Measurements from ENCODE around the gene DUSP8.

DUSP8 gene

GRCh38 chr11:1569251-1569780 is 2.8 kb downstream of the DUSP8 start:
- Histone ChIP-seq H3K4me1 (ENCODE audit: control insufficient read depth, insufficient read depth, low read length) (peaks cover 67% of the 10 kb centered on the region), H3K9ac (ENCODE audit: low read length) (peak overlapping the region; percentile 47)

DNA sequence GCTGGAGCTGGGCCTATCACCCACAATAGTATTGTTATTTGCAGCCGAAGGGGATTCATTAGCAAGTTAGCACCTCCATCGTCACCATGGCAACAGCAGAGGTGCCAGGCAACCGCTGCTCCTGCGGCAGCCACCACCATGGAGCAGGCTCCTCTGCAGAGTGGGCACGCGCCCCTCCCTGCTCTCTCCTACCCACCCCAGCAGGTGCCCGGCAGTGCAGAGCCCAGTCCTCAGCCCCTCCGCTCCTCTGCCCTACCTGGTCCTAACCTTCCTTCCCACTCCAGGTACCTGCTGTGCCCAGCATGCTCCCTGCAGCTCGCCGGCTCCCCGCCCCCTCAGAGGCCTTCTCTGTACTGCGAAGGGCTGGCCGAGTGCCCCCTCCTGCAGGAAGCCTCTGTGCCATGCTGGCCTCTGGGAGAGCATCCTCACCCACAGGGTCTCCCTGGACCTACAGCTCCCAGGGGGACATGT is 3.6 kb downstream of the DUSP8 start:
- Histone ChIP-seq H3K36me3 (ENCODE audit: control insufficient read depth, insufficient read depth, low read length) (peaks cover under 1% of the 10 kb centered on the region), H3K4me3 (ENCODE audit: low read length) (no peak overlapping the region), H3K9me3 (ENCODE audit: control insufficient read depth, low read length) (no peaks in the 10 kb centered on the region), H3K4me1 (ENCODE audit: control insufficient read depth, insufficient read depth, low read length) (peaks cover 62% of the 10 kb centered on the region), H3K9ac (ENCODE audit: low read length) (peak overlapping the region; percentile 47), H3K27me3 (ENCODE audit: control insufficient read depth, insufficient read depth, low read length) (no peaks in the 10 kb centered on the region)

More at GRCh38 chr11:1569251-1569780, 2.8 kb downstream of the DUSP8 start:
- Histone ChIP-seq H3K27me3 (ENCODE audit: control insufficient read depth, insufficient read depth, low read length) (no peaks in the 10 kb centered on the region), H3K4me3 (ENCODE audit: low read length) (no peak overlapping the region), H3K9me3 (ENCODE audit: control insufficient read depth, low read length) (no peaks in the 10 kb centered on the region), H3K36me3 (ENCODE audit: control insufficient read depth, insufficient read depth, low read length) (no peaks in the 10 kb centered on the region)

- no peak overlapping the region for H3K9ac ChIP-seq (ENCODE audit: low read length)
- no peaks in the 10 kb centered on the region for H3K9me3 ChIP-seq (ENCODE audit: control insufficient read depth, low read length)
- H3K4me3 ChIP-seq (ENCODE audit: low read length) = no peak overlapping the region
- peaks cover 56% of the 10 kb centered on the region for H3K4me1 ChIP-seq (ENCODE audit: control insufficient read depth, insufficient read depth, low read length)
- no peaks in the 10 kb centered on the region for H3K27me3 ChIP-seq (ENCODE audit: control insufficient read depth, insufficient read depth, low read length)
- peaks cover 3% of the 10 kb centered on the region for H3K36me3 ChIP-seq (ENCODE audit: control insufficient read depth, insufficient read depth, low read length)
Measured at GRCh38 chr11:1567721-1568100, 4.4 kb downstream of the DUSP8 start.

- Histone ChIP-seq H3K4me1 (ENCODE audit: control insufficient read depth, insufficient read depth, low read length) (peaks cover 56% of the 10 kb centered on the region), H3K9ac (ENCODE audit: low read length) (no peak overlapping the region), H3K27me3 (ENCODE audit: control insufficient read depth, insufficient read depth, low read length) (no peaks in the 10 kb centered on the region), H3K9me3 (ENCODE audit: control insufficient read depth, low read length) (no peaks in the 10 kb centered on the region), H3K36me3 (ENCODE audit: control insufficient read depth, insufficient read depth, low read length) (peaks cover 3% of the 10 kb centered on the region), H3K4me3 (ENCODE audit: low read length) (no peak overlapping the region)
Measured at GRCh38 chr11:1567052-1567720, 4.9 kb downstream of the DUSP8 start.

DNA sequence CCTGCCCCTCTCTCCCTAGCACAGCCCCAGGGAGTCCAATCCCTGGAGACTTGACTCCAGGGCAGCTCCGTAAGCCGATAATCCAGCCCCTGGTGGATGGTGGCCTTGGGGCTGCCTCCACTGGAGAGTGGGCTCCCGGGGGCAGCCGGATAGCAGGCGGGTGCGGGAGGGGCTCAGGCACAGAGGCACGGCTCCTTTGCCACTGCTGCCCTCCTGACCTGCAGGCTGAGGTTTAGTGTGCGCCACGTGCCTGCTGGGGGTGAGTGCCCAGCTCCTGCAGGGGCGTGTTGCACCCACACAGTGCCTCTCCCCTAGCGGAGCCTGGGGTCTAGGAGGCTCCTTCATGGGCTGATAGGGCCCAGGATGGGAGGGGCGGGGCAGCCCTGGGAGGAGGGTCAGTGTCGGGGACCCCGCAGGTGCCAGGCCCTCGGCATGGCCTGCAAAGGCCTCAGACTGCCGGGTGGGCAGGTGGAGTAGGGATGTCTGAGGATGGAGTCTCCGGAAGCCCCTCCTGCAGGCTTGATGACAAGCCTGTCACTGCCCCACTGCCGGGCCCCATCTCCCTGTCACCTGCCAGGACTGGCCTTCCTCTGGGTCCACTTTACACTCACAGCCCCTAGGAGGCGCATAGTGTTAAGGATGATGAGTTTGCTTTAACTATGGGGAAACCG is 5.6 kb downstream of the DUSP8 start:
- H3K9ac ChIP-seq (ENCODE audit: low read length) = no peak overlapping the region
- H3K9me3 ChIP-seq (ENCODE audit: control insufficient read depth, low read length) = no peaks in the 10 kb centered on the region
- H3K4me1 ChIP-seq (ENCODE audit: control insufficient read depth, insufficient read depth, low read length) = peaks cover 60% of the 10 kb centered on the region
- no peaks in the 10 kb centered on the region for H3K27me3 ChIP-seq (ENCODE audit: control insufficient read depth, insufficient read depth, low read length)
- H3K36me3 ChIP-seq (ENCODE audit: control insufficient read depth, insufficient read depth, low read length) = peaks cover 3% of the 10 kb centered on the region
- no peak overlapping the region for H3K4me3 ChIP-seq (ENCODE audit: low read length)

DNA sequence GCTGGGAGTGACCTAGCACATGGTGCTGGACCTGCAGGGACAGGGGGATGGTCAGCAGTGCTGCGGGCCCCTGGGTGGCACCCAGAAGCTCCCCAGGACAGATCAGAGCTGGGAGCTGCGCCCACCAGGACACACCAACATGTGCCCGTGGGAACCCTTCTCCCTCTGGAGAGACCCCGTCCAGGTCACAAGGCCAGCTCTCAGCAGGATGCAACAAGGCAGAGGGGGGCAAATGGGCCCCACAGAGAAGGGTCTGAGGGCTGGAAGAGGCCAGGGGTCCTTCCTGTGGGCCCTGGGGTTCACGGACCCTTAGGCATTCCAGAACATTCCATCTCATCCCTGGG is 6.2 kb downstream of the DUSP8 start:
- H3K27me3 ChIP-seq (ENCODE audit: control insufficient read depth, insufficient read depth, low read length) = no peaks in the 10 kb centered on the region
- peaks cover 55% of the 10 kb centered on the region for H3K4me1 ChIP-seq (ENCODE audit: control insufficient read depth, insufficient read depth, low read length)
- peaks cover 3% of the 10 kb centered on the region for H3K36me3 ChIP-seq (ENCODE audit: control insufficient read depth, insufficient read depth, low read length)
- no peak overlapping the region for H3K4me3 ChIP-seq (ENCODE audit: low read length)
- H3K9ac ChIP-seq (ENCODE audit: low read length) = no peak overlapping the region
- H3K9me3 ChIP-seq (ENCODE audit: control insufficient read depth, low read length) = no peaks in the 10 kb centered on the region

DNA sequence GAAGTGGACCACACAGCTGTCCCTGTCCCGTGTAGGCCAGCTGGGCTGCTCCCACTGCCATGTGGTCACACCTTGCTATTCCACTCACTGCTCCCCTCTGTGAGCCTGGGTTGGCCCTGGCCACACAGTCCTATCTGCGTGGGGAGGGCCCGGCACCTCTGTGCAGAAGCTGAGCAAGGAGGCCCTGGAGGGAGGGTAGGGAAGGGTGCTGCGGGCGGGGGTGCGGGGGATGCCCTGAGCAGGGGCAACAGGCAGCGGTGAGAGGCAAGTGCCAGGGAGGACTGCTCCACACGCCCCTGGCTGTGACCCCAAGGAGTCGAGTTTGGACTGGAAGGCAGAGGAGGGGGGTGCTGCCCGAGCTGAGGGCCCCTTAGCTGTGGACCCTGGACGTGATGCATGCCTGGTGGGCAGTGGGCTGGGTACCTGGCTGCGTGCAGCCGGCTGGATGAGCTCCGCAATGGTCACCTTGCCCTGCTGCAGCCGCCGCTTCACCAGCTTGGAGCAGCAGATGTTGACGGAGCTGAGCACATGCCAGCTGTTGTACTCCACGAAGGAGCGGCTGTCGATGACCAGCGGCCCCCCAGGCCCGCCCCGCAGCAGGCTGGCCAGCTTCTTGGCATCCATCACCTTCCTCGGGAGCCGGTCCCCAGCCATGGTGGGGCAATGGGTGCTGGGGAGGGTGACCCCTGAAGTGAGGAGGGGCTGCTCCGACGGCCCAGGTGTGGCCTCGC is 6.7 kb downstream of the DUSP8 start:
- no peak overlapping the region for H3K4me3 ChIP-seq (ENCODE audit: low read length)
- peaks cover 50% of the 10 kb centered on the region for H3K4me1 ChIP-seq (ENCODE audit: control insufficient read depth, insufficient read depth, low read length)
- H3K9ac ChIP-seq (ENCODE audit: low read length) = peak overlapping the region; percentile 53
- peaks cover 3% of the 10 kb centered on the region for H3K36me3 ChIP-seq (ENCODE audit: control insufficient read depth, insufficient read depth, low read length)
- no peaks in the 10 kb centered on the region for H3K9me3 ChIP-seq (ENCODE audit: control insufficient read depth, low read length)
- H3K27me3 ChIP-seq (ENCODE audit: control insufficient read depth, insufficient read depth, low read length) = no peaks in the 10 kb centered on the region

GRCh38 chr11:1564535-1565172 is 7.4 kb downstream of the DUSP8 start:
- peaks cover 3% of the 10 kb centered on the region for H3K36me3 ChIP-seq (ENCODE audit: control insufficient read depth, insufficient read depth, low read length)
- H3K4me3 ChIP-seq (ENCODE audit: low read length) = no peak overlapping the region
- H3K9ac ChIP-seq (ENCODE audit: low read length) = peak overlapping the region; percentile 53
- peaks cover 47% of the 10 kb centered on the region for H3K4me1 ChIP-seq (ENCODE audit: control insufficient read depth, insufficient read depth, low read length)
- H3K27me3 ChIP-seq (ENCODE audit: control insufficient read depth, insufficient read depth, low read length) = no peaks in the 10 kb centered on the region
- no peaks in the 10 kb centered on the region for H3K9me3 ChIP-seq (ENCODE audit: control insufficient read depth, low read length)

- H3K36me3 ChIP-seq (ENCODE audit: control insufficient read depth, insufficient read depth, low read length) = peaks cover 3% of the 10 kb centered on the region
- no peaks in the 10 kb centered on the region for H3K27me3 ChIP-seq (ENCODE audit: control insufficient read depth, insufficient read depth, low read length)
- no peaks in the 10 kb centered on the region for H3K9me3 ChIP-seq (ENCODE audit: control insufficient read depth, low read length)
- H3K4me1 ChIP-seq (ENCODE audit: control insufficient read depth, insufficient read depth, low read length) = peaks cover 47% of the 10 kb centered on the region
- H3K9ac ChIP-seq (ENCODE audit: low read length) = no peak overlapping the region
- H3K4me3 ChIP-seq (ENCODE audit: low read length) = no peak overlapping the region
Measured at GRCh38 chr11:1563697-1564534, 8.2 kb downstream of the DUSP8 start.

DNA sequence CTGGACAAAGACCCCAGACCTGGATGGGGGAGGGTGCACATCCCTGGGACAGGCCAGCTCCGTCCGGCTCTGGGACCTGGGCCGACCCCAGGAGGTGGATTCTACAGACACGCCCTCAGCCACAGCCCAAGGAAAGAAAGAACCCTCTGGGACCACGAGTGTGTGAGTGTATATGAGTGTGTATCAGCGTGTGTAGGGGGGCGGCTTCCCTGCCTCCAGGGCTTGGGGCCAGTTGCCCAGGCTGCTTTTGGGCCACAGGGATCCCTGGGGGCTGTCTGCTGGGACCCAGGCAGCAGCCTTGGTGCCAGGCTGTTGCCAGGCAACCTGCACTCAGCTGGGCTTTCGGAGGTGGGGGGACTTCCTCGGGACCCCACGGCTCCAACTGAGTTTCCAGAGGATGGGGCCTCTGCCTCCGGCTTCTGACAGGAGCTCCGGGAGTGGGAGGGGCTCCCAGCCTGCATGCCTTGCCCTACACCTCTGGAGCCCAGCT is 8.9 kb downstream of the DUSP8 start:
- Histone ChIP-seq H3K36me3 (ENCODE audit: control insufficient read depth, insufficient read depth, low read length) (peaks cover 3% of the 10 kb centered on the region), H3K4me3 (ENCODE audit: low read length) (no peak overlapping the region), H3K9me3 (ENCODE audit: control insufficient read depth, low read length) (no peaks in the 10 kb centered on the region), H3K4me1 (ENCODE audit: control insufficient read depth, insufficient read depth, low read length) (peaks cover 50% of the 10 kb centered on the region), H3K9ac (ENCODE audit: low read length) (no peak overlapping the region), H3K27me3 (ENCODE audit: control insufficient read depth, insufficient read depth, low read length) (no peaks in the 10 kb centered on the region)

DNA sequence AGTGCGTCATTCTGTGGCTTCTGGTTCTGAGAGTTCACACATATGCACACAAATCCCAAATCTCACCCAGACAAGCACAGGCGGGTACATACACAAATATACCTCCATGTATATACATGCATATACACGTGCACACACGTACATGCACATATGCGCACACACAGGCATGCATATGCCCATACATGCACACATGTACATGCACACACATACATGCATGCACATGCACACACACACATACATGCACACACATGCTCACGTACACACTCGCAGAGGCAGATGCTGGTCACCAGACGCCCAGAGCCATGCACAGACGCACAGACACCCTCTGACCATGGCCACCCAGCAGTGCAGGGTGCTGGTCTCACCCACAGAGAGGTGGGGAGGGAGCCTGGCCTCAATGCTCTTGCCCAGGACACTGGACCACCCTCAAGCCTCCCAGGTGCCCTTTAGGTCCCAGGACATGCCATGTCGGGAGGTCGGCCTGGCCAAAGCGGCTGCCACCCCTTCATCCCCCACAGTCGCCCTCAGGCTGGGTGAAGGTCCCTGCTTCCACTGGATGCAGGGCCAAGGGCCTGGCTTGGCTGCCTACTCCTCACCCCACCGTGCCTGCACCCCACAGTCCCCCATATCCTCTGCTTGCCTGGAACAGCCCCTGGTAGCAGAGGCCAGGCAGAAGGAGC is 9.5 kb downstream of the DUSP8 start:
- Histone ChIP-seq H3K27me3 (ENCODE audit: control insufficient read depth, insufficient read depth, low read length) (no peaks in the 10 kb centered on the region), H3K9me3 (ENCODE audit: control insufficient read depth, low read length) (no peaks in the 10 kb centered on the region), H3K4me3 (ENCODE audit: low read length) (no peak overlapping the region), H3K9ac (ENCODE audit: low read length) (no peak overlapping the region), H3K4me1 (ENCODE audit: control insufficient read depth, insufficient read depth, low read length) (peaks cover 45% of the 10 kb centered on the region), H3K36me3 (ENCODE audit: control insufficient read depth, insufficient read depth, low read length) (peaks cover 3% of the 10 kb centered on the region)
